ENCODE measurements around the gene ANKS6. TPM values are rescaled to one million over a fixed set of nuclear protein-coding genes. Genes with fewer than 3 reads are reported as not detected.

The ANKS6 gene
- total RNA-seq, 2 experiments from 2014 or later = 11.8 to 12.2 TPM

GRCh38 chr9:98691890-98692289, 104.5 kb downstream of the ANKS6 start:
- Histone ChIP-seq H3K27ac (ENCODE audit: low read depth in 1 of 2, low read length in 2 of 2) (no peak overlapping the region), H3K27me3 (ENCODE audit: control insufficient read depth in 1 of 2, insufficient read depth in 2 of 2, low read length in 2 of 2) (peaks cover 0 to 2% of the 10 kb centered on the region in 2 experiments), H3K9me3 (ENCODE audit: control insufficient read depth in 1 of 2, insufficient read depth in 1 of 2, low read length in 2 of 2) (no peaks in the 10 kb centered on the region), H3K4me1 (ENCODE audit: insufficient read depth, low read length) (no peaks in the 10 kb centered on the region), H3K36me3 (ENCODE audit: insufficient read depth, low read length) (no peaks in the 10 kb centered on the region), H3K4me3 (ENCODE audit: low read length) (no peak overlapping the region)
- ATAC-seq (ENCODE audit: poor library complexity) (no peak), DNase-seq (no peak)
- POLR2A ChIA-PET = no interaction called here
- Mint-ChIP-seq H3K27ac (no peak overlapping the region), H3K9me3 (no peaks in the 10 kb centered on the region), H3K36me3 (ENCODE audit: low read depth) (no peaks in the 10 kb centered on the region), H3K27me3 (peaks cover 21% of the 10 kb centered on the region), H3K4me3 (no peak overlapping the region), H3K4me1 (ENCODE audit: low read depth) (no peaks in the 10 kb centered on the region)
- intact Hi-C loops (cut with DNase I, micrococcal nuclease) = no loop called here
- TF ChIP-seq CTCF (IDR thresholded peaks at IDR 0.05) = no peak
- CTCF ChIA-PET = no interaction called here

GRCh38 chr9:98690686-98691085, 105.7 kb downstream of the ANKS6 start:
- no peaks in the 10 kb centered on the region for H3K4me1 Mint-ChIP-seq (ENCODE audit: low read depth)
- CTCF ChIA-PET = no interaction called here
- peaks cover 16% of the 10 kb centered on the region for H3K27me3 Mint-ChIP-seq
- H3K9me3 ChIP-seq (ENCODE audit: control insufficient read depth in 1 of 2, insufficient read depth in 1 of 2, low read length in 2 of 2) = no peaks in the 10 kb centered on the region
- H3K36me3 Mint-ChIP-seq (ENCODE audit: low read depth) = no peaks in the 10 kb centered on the region
- no peak overlapping the region for H3K27ac Mint-ChIP-seq
- intact Hi-C loops (cut with DNase I, micrococcal nuclease) = no loop called here
- H3K4me3 ChIP-seq (ENCODE audit: low read length) = no peak overlapping the region
- no peak for DNase-seq
- no peak for ATAC-seq (ENCODE audit: poor library complexity)
- H3K4me3 Mint-ChIP-seq = no peak overlapping the region
- H3K27me3 ChIP-seq (ENCODE audit: control insufficient read depth in 1 of 2, insufficient read depth in 2 of 2, low read length in 2 of 2) = peaks cover 0 to 2% of the 10 kb centered on the region in 2 experiments
- no peak overlapping the region for H3K27ac ChIP-seq (ENCODE audit: low read depth in 1 of 2, low read length in 2 of 2)
- no peaks in the 10 kb centered on the region for H3K4me1 ChIP-seq (ENCODE audit: insufficient read depth, low read length)
- no peaks in the 10 kb centered on the region for H3K9me3 Mint-ChIP-seq
- no peaks in the 10 kb centered on the region for H3K36me3 ChIP-seq (ENCODE audit: insufficient read depth, low read length)
- POLR2A ChIA-PET = no interaction called here
- no peak for TF ChIP-seq CTCF (IDR thresholded peaks at IDR 0.05)

GRCh38 chr9:98688710-98689495, 107.5 kb downstream of the ANKS6 start:
- ChIA-PET CTCF (no interaction called here), POLR2A (no interaction called here)
- no peaks in the 10 kb centered on the region for H3K4me1 Mint-ChIP-seq (ENCODE audit: low read depth)
- H3K27ac ChIP-seq (ENCODE audit: low read depth in 1 of 2, low read length in 2 of 2) = no peak overlapping the region
- no peak for ATAC-seq (ENCODE audit: poor library complexity)
- H3K9me3 ChIP-seq (ENCODE audit: control insufficient read depth in 1 of 2, insufficient read depth in 1 of 2, low read length in 2 of 2) = no peaks in the 10 kb centered on the region
- H3K27me3 ChIP-seq (ENCODE audit: control insufficient read depth in 1 of 2, insufficient read depth in 2 of 2, low read length in 2 of 2) = peaks cover 0 to 2% of the 10 kb centered on the region in 2 experiments
- no peak for TF ChIP-seq CTCF (IDR thresholded peaks at IDR 0.05)
- intact Hi-C loops (cut with DNase I, micrococcal nuclease) = no loop called here
- no peak for DNase-seq
- no peak overlapping the region for H3K4me3 ChIP-seq (ENCODE audit: low read length)
- H3K36me3 ChIP-seq (ENCODE audit: insufficient read depth, low read length) = no peaks in the 10 kb centered on the region
- H3K36me3 Mint-ChIP-seq (ENCODE audit: low read depth) = no peaks in the 10 kb centered on the region
- H3K27ac Mint-ChIP-seq = no peak overlapping the region
- H3K4me3 Mint-ChIP-seq = no peak overlapping the region
- H3K4me1 ChIP-seq (ENCODE audit: insufficient read depth, low read length) = no peaks in the 10 kb centered on the region
- H3K9me3 Mint-ChIP-seq = no peaks in the 10 kb centered on the region
- peaks cover under 1% of the 10 kb centered on the region for H3K27me3 Mint-ChIP-seq

Data from CD4-positive, alpha-beta T cell (primary cell).